Transverse colon (tissue), 3 donors: ENCODE data around the gene FKBP14.

ENCODE experiments used
- POLR2A ChIP-seq: fragments of 450-650 bp; IDR thresholded peaks from one replicate; pipeline ENCODE4 v1.6.1; 2016; ENCODE audit warnings: antibody characterized with exemption, mild to moderate bottlenecking, moderate library complexity
- TF ChIP-seq, protein P1 (sequence below), 5 experiments: fragments of 200-600 bp in 3 of 5; fragments of 450-650 bp in 2 of 5; sonication (generic) in 3 of 5; IDR thresholded peaks; 1 replicate in 2 of 5; 2 replicates in 3 of 5; pipeline ENCODE4 v1.5.1; 2016 to 2017; ENCODE audit warnings: antibody characterized with exemption in 5 of 5, inconsistent platforms in 3 of 5, mild to moderate bottlenecking in 2 of 5, moderate library complexity in 1 of 5

DNA sequence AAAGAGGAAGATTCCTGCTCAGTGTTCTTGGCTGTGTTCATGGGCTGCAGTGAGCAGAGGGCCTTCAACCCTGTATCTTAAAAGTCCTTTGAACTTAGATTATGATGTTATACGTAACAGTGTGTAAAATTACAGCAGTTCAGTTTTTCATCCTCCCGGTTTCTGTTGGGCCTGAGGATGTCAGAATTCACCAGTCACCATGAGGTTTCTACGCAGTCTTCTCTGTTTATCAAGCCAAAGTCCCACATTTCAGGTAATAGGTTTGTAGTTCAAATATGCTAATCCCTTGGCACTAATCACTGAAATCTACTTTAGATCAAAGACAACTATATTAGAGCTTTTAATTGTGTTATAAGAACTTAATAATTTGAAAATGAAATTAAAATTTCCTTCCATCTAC lies 26.6 kb upstream of the FKBP14 start:
- TF ChIP-seq, protein P1, sequence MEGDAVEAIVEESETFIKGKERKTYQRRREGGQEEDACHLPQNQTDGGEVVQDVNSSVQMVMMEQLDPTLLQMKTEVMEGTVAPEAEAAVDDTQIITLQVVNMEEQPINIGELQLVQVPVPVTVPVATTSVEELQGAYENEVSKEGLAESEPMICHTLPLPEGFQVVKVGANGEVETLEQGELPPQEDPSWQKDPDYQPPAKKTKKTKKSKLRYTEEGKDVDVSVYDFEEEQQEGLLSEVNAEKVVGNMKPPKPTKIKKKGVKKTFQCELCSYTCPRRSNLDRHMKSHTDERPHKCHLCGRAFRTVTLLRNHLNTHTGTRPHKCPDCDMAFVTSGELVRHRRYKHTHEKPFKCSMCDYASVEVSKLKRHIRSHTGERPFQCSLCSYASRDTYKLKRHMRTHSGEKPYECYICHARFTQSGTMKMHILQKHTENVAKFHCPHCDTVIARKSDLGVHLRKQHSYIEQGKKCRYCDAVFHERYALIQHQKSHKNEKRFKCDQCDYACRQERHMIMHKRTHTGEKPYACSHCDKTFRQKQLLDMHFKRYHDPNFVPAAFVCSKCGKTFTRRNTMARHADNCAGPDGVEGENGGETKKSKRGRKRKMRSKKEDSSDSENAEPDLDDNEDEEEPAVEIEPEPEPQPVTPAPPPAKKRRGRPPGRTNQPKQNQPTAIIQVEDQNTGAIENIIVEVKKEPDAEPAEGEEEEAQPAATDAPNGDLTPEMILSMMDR (IDR thresholded peaks at IDR 0.05), result no peak
- TF ChIP-seq POLR2A, result no peak
